OCI-LY7 (cell line): Measurements from ENCODE around the gene SPART.

ENCODE experiments used
- EZH2phosphoT487 ChIP-seq: fragments of 200-600 bp; sonication (generic); IDR thresholded peaks from 2 replicates; pipeline ENCODE4 v1.6.1; 2018; ENCODE audit warnings: low read depth, borderline replicate concordance, mild to moderate bottlenecking, mixed run types, antibody characterized with exemption, low read length, moderate library complexity, mixed read lengths
- TF ChIP-seq, protein P1 (sequence below): fragments of 200-600 bp; sonication (generic); conservative IDR thresholded peaks from 2 replicates; pipeline ENCODE4 v1.5.1; 2014; ENCODE audit warnings: mild to moderate bottlenecking, antibody characterized with exemption, low read length, moderate library complexity, mixed read lengths

GRCh38 chr13:36352350-36352749 lies 6.2 kb upstream of the SPART start:
- TF ChIP-seq, protein P1, sequence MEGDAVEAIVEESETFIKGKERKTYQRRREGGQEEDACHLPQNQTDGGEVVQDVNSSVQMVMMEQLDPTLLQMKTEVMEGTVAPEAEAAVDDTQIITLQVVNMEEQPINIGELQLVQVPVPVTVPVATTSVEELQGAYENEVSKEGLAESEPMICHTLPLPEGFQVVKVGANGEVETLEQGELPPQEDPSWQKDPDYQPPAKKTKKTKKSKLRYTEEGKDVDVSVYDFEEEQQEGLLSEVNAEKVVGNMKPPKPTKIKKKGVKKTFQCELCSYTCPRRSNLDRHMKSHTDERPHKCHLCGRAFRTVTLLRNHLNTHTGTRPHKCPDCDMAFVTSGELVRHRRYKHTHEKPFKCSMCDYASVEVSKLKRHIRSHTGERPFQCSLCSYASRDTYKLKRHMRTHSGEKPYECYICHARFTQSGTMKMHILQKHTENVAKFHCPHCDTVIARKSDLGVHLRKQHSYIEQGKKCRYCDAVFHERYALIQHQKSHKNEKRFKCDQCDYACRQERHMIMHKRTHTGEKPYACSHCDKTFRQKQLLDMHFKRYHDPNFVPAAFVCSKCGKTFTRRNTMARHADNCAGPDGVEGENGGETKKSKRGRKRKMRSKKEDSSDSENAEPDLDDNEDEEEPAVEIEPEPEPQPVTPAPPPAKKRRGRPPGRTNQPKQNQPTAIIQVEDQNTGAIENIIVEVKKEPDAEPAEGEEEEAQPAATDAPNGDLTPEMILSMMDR: no peak
- no peak for TF ChIP-seq EZH2phosphoT487
